ENCODE data around the gene KDM6B.
A peak's percentile ranks its signal among the peaks of the same experiment; 100 is the strongest.

KDM6B gene

GRCh38 chr17:7841396-7841914 is 7.4 kb downstream of the KDM6B start:
- peak; percentile 88 for DNase-seq

DNA sequence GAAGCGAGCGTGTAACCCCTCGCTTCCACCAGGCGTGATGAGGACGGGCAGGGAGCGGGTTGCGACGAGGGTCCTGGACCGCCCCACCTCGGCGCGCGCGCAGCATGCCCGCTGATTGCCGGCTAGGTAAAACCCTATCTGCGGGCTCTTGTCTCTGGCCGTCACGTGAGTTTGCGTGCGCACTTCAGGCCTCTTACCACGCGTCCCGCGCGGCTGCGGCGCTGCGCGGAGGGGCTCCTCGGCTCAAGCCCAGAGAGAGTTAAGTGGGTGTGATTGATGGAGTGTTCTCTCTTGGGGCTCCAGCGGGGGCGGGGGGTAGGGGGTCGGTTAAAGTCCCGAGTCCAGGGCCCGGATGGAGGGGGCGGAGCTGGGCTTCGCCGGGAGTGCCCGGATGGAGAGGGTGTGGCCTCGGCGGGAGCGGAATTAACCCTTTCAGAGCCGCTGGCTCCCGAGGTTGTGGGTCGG is 7.9 kb downstream of the KDM6B start:
- peak; percentile 89 for DNase-seq

DNA sequence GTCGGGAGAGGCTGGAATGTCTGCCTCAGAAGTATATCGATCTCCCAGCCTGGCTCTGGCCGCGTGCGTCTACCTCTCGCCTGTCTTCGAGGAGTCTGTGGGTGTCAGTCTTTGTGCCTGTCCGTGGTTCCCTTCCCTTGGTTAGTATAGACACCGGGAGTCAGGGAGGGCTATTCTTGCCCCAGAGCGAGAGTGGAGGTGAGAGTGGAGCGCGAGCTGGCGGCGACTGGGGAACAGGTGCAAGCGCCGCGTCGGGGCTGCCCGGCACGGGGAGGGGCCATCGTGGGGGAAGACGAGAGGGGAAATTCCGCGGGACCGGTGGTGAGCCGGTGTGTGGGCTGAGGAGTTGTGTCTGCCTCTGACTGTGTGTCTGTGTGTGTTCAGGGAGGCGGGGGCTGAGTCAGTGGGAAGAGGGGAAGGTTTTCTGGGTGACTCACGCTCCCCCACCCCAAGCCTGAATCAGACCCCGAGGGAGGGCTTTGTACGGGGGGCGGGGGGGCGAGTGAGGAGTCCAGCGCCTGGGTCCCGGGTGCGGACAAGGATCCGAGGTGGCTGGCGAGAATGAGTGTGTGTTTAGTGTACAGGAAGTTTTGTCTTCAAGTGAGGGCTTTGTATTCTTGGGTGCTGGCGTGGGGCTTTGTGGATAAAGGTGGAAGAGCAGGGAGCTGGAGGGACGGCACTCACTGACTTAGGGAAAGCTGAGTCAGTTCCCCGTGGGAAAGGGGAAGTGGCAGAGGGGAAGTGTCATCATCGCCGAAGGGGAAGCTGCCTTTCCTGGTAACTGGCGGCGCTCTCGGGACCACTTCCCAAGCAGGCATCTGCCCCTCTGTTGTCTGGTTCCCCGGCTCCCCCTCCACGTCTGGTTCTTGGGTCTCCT is 8.6 kb downstream of the KDM6B start:
- DNase-seq = peak; percentile 92

- no peak for DNase-seq
These were observed 9.2 kb downstream of the KDM6B start for GRCh38 chr17:7843257-7843535.

GRCh38 chr17:7843536-7844291 is 9.7 kb downstream of the KDM6B start:
- peak; percentile 89 for DNase-seq

- peak; percentile 95 for DNase-seq
These were observed 10.5 kb downstream of the KDM6B start for GRCh38 chr17:7844292-7845154.

- no peak for DNase-seq
These were observed 11.5 kb downstream of the KDM6B start for GRCh38 chr17:7845359-7846062.

DNA sequence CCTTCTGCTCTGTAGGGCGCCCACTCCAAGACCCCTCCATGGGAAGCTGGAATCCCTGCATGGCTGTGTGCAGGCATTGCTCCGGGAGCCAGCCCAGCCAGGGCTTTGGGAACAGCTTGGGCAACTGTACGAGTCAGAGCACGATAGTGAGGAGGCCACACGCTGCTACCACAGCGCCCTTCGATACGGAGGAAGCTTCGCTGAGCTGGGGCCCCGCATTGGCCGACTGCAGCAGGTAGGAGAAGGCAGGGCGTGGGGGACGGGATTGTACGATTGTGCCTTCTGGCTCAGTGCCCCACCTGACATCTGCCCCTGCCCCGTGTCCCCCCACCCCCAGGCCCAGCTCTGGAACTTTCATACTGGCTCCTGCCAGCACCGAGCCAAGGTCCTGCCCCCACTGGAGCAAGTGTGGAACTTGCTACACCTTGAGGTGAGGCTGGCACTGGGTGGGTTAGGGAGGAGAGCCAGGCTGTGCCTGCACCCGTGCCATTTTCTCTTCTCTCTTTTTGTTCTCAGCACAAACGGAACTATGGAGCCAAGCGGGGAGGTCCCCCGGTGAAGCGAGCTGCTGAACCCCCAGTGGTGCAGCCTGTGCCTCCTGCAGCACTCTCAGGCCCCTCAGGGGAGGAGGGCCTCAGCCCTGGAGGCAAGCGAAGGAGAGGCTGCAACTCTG is 12.2 kb downstream of the KDM6B start:
- no peak for DNase-seq

GRCh38 chr17:7846765-7847661 is 13.0 kb downstream of the KDM6B start:
- DNase-seq = no peak

- no peak for DNase-seq
These were observed 14.1 kb downstream of the KDM6B start for GRCh38 chr17:7848131-7848579.

DNA sequence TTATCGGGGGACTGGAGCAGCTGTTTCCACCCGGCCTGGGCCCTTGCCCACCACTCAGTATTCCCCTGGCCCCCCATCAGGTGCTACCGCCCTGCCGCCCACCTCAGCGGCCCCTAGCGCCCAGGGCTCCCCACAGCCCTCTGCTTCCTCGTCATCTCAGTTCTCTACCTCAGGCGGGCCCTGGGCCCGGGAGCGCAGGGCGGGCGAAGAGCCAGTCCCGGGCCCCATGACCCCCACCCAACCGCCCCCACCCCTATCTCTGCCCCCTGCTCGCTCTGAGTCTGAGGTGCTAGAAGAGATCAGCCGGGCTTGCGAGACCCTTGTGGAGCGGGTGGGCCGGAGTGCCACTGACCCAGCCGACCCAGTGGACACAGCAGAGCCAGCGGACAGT is 14.7 kb downstream of the KDM6B start:
- no peak for DNase-seq

DNA sequence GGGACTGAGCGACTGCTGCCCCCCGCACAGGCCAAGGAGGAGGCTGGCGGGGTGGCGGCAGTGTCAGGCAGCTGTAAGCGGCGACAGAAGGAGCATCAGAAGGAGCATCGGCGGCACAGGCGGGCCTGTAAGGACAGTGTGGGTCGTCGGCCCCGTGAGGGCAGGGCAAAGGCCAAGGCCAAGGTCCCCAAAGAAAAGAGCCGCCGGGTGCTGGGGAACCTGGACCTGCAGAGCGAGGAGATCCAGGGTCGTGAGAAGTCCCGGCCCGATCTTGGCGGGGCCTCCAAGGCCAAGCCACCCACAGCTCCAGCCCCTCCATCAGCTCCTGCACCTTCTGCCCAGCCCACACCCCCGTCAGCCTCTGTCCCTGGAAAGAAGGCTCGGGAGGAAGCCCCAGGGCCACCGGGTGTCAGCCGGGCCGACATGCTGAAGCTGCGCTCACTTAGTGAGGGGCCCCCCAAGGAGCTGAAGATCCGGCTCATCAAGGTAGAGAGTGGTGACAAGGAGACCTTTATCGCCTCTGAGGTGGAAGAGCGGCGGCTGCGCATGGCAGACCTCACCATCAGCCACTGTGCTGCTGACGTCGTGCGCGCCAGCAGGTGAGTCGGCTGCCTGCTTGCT is 15.2 kb downstream of the KDM6B start:
- DNase-seq = no peak

DNA sequence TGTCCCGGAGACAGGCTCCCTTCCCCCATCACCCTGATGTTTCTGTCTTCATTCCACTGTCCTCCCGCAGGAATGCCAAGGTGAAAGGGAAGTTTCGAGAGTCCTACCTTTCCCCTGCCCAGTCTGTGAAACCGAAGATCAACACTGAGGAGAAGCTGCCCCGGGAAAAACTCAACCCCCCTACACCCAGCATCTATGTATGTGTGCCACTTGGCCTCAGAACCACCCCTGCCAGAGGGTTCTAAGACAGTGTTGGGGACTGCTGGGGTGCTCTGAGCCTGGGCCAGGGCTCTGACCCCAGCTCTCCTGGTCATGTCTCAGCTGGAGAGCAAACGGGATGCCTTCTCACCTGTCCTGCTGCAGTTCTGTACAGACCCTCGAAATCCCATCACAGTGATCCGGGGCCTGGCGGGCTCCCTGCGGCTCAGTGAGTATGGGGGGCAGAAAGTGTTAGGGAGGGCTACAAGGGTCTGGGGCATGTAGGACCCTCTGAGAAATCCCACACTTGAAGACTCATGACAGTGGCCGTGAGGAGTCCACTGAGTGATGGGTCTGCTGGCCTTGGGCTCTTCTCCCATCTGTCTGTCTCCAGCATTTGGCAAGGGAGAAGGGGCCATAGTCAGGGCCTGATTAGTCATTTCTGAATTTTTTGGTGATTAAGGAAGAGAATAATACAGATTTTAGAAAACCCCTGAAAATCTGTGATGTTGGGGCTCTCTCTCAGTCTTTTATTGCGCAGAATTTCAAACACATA is 15.9 kb downstream of the KDM6B start:
- DNase-seq = no peak

GRCh38 chr17:7850701-7851437 is 16.9 kb downstream of the KDM6B start:
- DNase-seq = no peak

DNA sequence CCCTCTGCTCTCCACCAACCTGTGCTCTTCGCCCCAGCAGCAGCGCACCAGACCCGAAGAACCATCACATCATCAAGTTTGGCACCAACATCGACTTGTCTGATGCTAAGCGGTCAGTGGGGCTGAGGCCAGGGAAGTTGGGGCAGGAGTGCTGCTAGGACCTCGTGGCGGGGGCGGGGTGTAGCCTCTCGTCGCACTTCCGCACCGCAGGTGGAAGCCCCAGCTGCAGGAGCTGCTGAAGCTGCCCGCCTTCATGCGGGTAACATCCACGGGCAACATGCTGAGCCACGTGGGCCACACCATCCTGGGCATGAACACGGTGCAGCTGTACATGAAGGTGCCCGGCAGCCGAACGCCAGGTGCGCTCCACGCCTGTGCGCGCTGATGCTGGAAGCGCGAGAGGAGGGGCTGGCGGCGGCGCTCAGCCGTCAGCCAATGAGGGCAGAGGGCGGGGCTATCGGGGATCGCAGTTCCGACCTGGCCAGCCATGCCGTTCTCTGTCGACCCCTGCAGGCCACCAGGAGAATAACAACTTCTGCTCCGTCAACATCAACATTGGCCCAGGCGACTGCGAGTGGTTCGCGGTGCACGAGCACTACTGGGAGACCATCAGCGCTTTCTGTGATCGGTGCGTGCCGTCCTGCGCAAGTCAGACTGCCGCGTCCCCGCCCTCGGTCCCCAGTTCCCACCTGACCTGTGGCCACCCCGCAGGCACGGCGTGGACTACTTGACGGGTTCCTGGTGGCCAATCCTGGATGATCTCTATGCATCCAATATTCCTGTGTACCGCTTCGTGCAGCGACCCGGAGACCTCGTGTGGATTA is 17.6 kb downstream of the KDM6B start:
- DNase-seq = peak; percentile 95

DNA sequence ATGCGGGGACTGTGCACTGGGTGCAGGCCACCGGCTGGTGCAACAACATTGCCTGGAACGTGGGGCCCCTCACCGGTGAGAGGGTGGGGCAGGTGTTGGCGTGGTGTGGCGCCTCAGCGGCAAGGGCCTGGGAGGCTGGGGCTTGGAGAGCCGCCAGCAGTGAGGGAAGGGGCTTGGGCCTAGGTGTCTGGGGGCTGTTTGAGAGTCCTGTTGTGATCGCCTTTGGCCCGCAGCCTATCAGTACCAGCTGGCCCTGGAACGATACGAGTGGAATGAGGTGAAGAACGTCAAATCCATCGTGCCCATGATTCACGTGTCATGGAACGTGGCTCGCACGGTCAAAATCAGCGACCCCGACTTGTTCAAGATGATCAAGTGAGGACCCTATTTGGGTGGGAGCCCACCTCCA is 18.2 kb downstream of the KDM6B start:
- DNase-seq = no peak

- no peak for DNase-seq
These were observed 19.1 kb downstream of the KDM6B start for GRCh38 chr17:7852919-7853690.
